GM19468 (cell line): Measurements from ENCODE around the gene TSPAN31.
"Not testable (repeated sequence)": the region's sequence is repeated elsewhere in the genome, so short reads cannot be mapped to it uniquely, and the experiment has no call there.

Experiments used
- ATAC-seq: cut with Tn5 transposase; IDR thresholded peaks from one replicate; pipeline ENCODE4 v1.9.1; 2021; ENCODE audit warnings: mild to moderate bottlenecking, moderate library complexity, moderate number of reproducible peaks; ENCODE audit not compliant: unreplicated experiment; ENCODE audit errors: extremely low read depth

The TSPAN31 gene

GRCh38 chr12:57721846-57722608 lies 22.8 kb upstream of the TSPAN31 start:
- ATAC-seq, result not testable (repeated sequence)

GRCh38 chr12:57722716-57723629 lies 21.9 kb upstream of the TSPAN31 start:
- ATAC-seq, result no peak

GRCh38 chr12:57723630-57723962 lies 21.2 kb upstream of the TSPAN31 start:
- ATAC-seq, result no peak

- ATAC-seq, result no peak
These were observed 20.6 kb upstream of the TSPAN31 start for GRCh38 chr12:57724003-57724935.

GRCh38 chr12:57724936-57725740 lies 19.7 kb upstream of the TSPAN31 start:
- no peak for ATAC-seq

- no peak for ATAC-seq
These were observed 19.0 kb upstream of the TSPAN31 start for GRCh38 chr12:57725851-57726150.

GRCh38 chr12:57726151-57726883 lies 18.5 kb upstream of the TSPAN31 start:
- ATAC-seq, result no peak

- ATAC-seq, result no peak
These were observed 17.7 kb upstream of the TSPAN31 start for GRCh38 chr12:57726884-57727757.

GRCh38 chr12:57727758-57728395 lies 17.0 kb upstream of the TSPAN31 start:
- no peak for ATAC-seq

- ATAC-seq, result no peak
These were observed 15.5 kb upstream of the TSPAN31 start for GRCh38 chr12:57729321-57729844.

- no peak for ATAC-seq
These were observed 14.3 kb upstream of the TSPAN31 start for GRCh38 chr12:57730336-57731067.

GRCh38 chr12:57731411-57732080 lies 13.3 kb upstream of the TSPAN31 start:
- ATAC-seq, result no peak

- no peak for ATAC-seq
These were observed 12.6 kb upstream of the TSPAN31 start for GRCh38 chr12:57732270-57732669.

GRCh38 chr12:57732726-57733593 lies 11.9 kb upstream of the TSPAN31 start:
- no peak for ATAC-seq

GRCh38 chr12:57733928-57734327 lies 10.9 kb upstream of the TSPAN31 start:
- ATAC-seq, result no peak
